K562 (cell line): ENCODE results near the gene FKBP7. TPM values are rescaled to one million over a fixed set of nuclear protein-coding genes. Genes with fewer than 3 reads are reported as not detected.
A peak's percentile ranks its signal among the peaks of the same experiment; 100 is the strongest.

ENCODE experiments used
- ARID1B ChIP-seq: fragments of 450-650 bp; IDR thresholded peaks from 2 replicates; pipeline ENCODE4 v1.6.1; 2016; ENCODE audit warnings: antibody characterized with exemption, mild to moderate bottlenecking, inconsistent platforms
- CXXC5 ChIP-seq: fragments of 250-450 bp; sonication (Bioruptor Pico); IDR thresholded peaks from 2 replicates; pipeline ENCODE4 v1.8.0; 2022; ENCODE audit warnings: inconsistent platforms, mild to moderate bottlenecking, moderate library complexity
- DMBX1 ChIP-seq: fragments of 250-450 bp; sonication (Bioruptor Pico); IDR thresholded peaks from 2 replicates; pipeline ENCODE4 v1.8.0; 2022; ENCODE audit warnings: inconsistent platforms, mild to moderate bottlenecking, moderate library complexity, borderline replicate concordance
- EP300 ChIP-seq: IDR thresholded peaks from 2 replicates; pipeline ENCODE4 v1.6.1; 2012; ENCODE audit warnings: low read length, improper control_type of control experiment
- HMBOX1 ChIP-seq: sonication (generic); IDR thresholded peaks from 2 replicates; pipeline ENCODE4 v1.6.1; 2016
- KDM4B ChIP-seq, 2 experiments: fragments of 450-650 bp in 1 of 2; sonication (generic) in 1 of 2; IDR thresholded peaks; 2 replicates each; pipeline ENCODE4 v1.6.1; 2016 to 2017; ENCODE audit warnings: borderline replicate concordance in 2 of 2, antibody characterized with exemption in 1 of 2, low read depth in 1 of 2, mild to moderate bottlenecking in 1 of 2
- MEF2A ChIP-seq: IDR thresholded peaks from 2 replicates; pipeline ENCODE4 v1.6.1; 2011; ENCODE audit warnings: low read depth, mild to moderate bottlenecking, low read length, moderate library complexity; ENCODE audit not compliant: control insufficient read depth
- NCOA2 ChIP-seq, 2 experiments: fragments of 450-650 bp; IDR thresholded peaks; 2 replicates each; pipeline ENCODE4 v1.6.1; 2018; ENCODE audit warnings: mild to moderate bottlenecking in 2 of 2, moderate library complexity in 1 of 2; ENCODE audit not compliant: partially characterized antibody in 2 of 2
- POLR2AphosphoS5 ChIP-seq: IDR thresholded peaks from 2 replicates; pipeline ENCODE4 v1.6.1; 2011; ENCODE audit warnings: mild to moderate bottlenecking, low read depth, low read length, moderate library complexity; ENCODE audit not compliant: control insufficient read depth, insufficient read depth
- RAD21 ChIP-seq, 2 experiments: fragments of 250-450 bp in 1 of 2; fragments of 450-650 bp in 1 of 2; sonication (Bioruptor Pico) in 1 of 2; formaldehyde crosslinking in 1 of 2; IDR thresholded peaks in 1 of 2; conservative IDR thresholded peaks in 1 of 2; 2 replicates each; pipeline versions ENCODE4 v1.4.0 to v1.8.0; 2020 to 2022; ENCODE audit warnings: mild to moderate bottlenecking in 2 of 2, moderate library complexity in 1 of 2
- RCOR1 ChIP-seq, 2 experiments: IDR thresholded peaks; 2 replicates each; pipeline ENCODE4 v1.6.1; 2012; ENCODE audit warnings: low read depth in 2 of 2, low read length in 2 of 2, borderline replicate concordance in 1 of 2, improper control_type of control experiment in 1 of 2
- SOX6 ChIP-seq: fragments of 450-650 bp; IDR thresholded peaks from 2 replicates; pipeline ENCODE4 v1.6.1; 2014; ENCODE audit warnings: mild to moderate bottlenecking
- TCF3 ChIP-seq: sonication (generic); formaldehyde crosslinking; IDR thresholded peaks from 2 replicates; pipeline ENCODE4 v1.4.0; 2020; ENCODE audit warnings: mild to moderate bottlenecking, missing genetic modification reagents
- TRIM28 ChIP-seq: fragments of 450-650 bp; IDR thresholded peaks from 2 replicates; pipeline ENCODE4 v1.6.1; 2017
- ZBTB33 ChIP-seq: sonication (generic); formaldehyde crosslinking; IDR thresholded peaks from 2 replicates; pipeline ENCODE4 v1.8.1; 2023; ENCODE audit warnings: mild to moderate bottlenecking, missing genetic modification reagents
- ZNF347 ChIP-seq: fragments of 450-650 bp; formaldehyde crosslinking; IDR thresholded peaks from 2 replicates; pipeline ENCODE4 v1.4.0; 2020; ENCODE audit warnings: low read depth, mild to moderate bottlenecking, moderate library complexity
- polyA plus RNA-seq, 8 experiments: library from polyadenylated mRNA; depleted of rRNA in 4 of 8; stranded (reverse) in 5 of 8; unstranded in 3 of 8; fragments of >200 nt; fragmentation: Nextera tagmentation in 2 of 8; fragmentation: Illumina TruSeq in 1 of 8; extraction: Ambion mirVana in 2 of 8; extraction: Trizol in 1 of 8; gene quantifications; 2 replicates each; pipeline versions ENCODE4 v1.2.1 to v1.2.3, GENCODE V29; 2011 to 2014; ENCODE audit warnings: inconsistent platforms in 1 of 8, missing spikeins in 1 of 8
- total RNA-seq, 7 experiments: library from RNA; depleted of rRNA in 6 of 7; stranded (reverse); fragments of >200 nt in 6 of 7; fragmentation: Illumina TruSeq in 2 of 7; extraction: Trizol in 2 of 7; gene quantifications; 2 replicates each; pipeline versions ENCODE4 v1.2.1 to v1.2.3, GENCODE V29; 2011 to 2021; ENCODE audit warnings: low replicate concordance in 1 of 7
- TF ChIP-seq, protein P1 (sequence below): fragments of 450-650 bp; formaldehyde crosslinking; IDR thresholded peaks from 2 replicates; pipeline ENCODE4 v1.4.0; 2020; ENCODE audit warnings: mild to moderate bottlenecking, moderate library complexity
- TF ChIP-seq, protein P2 (sequence below), 2 experiments: fragments of 450-650 bp in 1 of 2; IDR thresholded peaks; 2 replicates each; pipeline ENCODE4 v1.6.1; 2011 to 2017; ENCODE audit warnings: low read depth in 2 of 2, antibody characterized with exemption in 1 of 2, borderline replicate concordance in 1 of 2, low read length in 1 of 2, mild to moderate bottlenecking in 1 of 2, mixed read lengths in 1 of 2; ENCODE audit not compliant: control insufficient read depth in 1 of 2
- TF ChIP-seq, protein P3 (sequence below): fragments of 250-450 bp; sonication (Bioruptor Pico); IDR thresholded peaks from 2 replicates; pipeline ENCODE4 v1.5.0; 2021

Gene FKBP7
- total and polyA plus RNA-seq, 9 of the 15 experiments (the other 6 are each of a cell fraction or from before 2014, with no cell fraction given), result 6.1 to 23.2 (median 19.0) TPM

DNA sequence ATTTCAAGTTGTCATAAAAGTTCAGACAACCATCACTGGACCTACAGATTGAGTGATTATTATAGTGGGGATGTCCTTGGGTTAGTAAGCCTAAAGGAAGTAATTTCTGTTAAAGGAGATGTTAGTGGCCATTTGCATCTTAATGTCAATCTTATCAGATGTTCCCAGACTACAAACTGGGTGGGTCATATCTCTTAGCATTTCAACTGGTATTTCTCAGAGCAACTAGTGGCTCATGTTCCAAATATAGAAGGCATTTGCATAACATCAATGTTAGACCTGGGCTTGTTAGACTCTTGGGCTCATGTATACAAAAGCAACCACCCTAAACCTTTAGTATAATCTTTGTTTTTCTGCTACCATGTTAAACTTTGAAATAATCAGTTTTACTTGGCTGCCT lies 19.7 kb upstream of the FKBP7 start (continued):
- TF ChIP-seq, protein P1, sequence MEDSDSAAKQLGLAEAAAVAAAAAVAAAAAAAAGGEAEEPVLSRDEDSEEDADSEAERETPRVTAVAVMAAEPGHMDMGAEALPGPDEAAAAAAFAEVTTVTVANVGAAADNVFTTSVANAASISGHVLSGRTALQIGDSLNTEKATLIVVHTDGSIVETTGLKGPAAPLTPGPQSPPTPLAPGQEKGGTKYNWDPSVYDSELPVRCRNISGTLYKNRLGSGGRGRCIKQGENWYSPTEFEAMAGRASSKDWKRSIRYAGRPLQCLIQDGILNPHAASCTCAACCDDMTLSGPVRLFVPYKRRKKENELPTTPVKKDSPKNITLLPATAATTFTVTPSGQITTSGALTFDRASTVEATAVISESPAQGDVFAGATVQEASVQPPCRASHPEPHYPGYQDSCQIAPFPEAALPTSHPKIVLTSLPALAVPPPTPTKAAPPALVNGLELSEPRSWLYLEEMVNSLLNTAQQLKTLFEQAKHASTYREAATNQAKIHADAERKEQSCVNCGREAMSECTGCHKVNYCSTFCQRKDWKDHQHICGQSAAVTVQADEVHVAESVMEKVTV (CRISPR knock-in tag), result no peak
- TF ChIP-seq SOX6 (peak; percentile 40; the same call in 1 of the 2 replicates), RAD21 (CRISPR knock-in tag; conservative IDR thresholded peaks at IDR 0.05 in 1 of 2, IDR thresholded peaks at IDR 0.05 in 1 of 2) (no peak), KDM4B (IDR thresholded peaks at IDR 0.05; ENCODE audit: borderline replicate concordance in 2 of 2, low read depth in 1 of 2) (no peak), TCF3 (CRISPR knock-in tag) (peak; percentile 75), MEF2A (peak; percentile 99), ZBTB33 (CRISPR knock-in tag) (no peak), RCOR1 (IDR thresholded peaks at IDR 0.05; ENCODE audit: borderline replicate concordance in 1 of 2, low read depth in 2 of 2, low read length in 2 of 2) (0 out of 4 replicates have a peak, but pooled peaks of 1 of the 2 experiments have one; percentile 53), CXXC5 (CRISPR knock-in tag) (no peak), EP300 (peak; percentile 74), ARID1B (peak; percentile 87), POLR2AphosphoS5 (0 out of 2 replicates have a peak, but pooled peaks have one; percentile 35), HMBOX1 (peak; percentile 83), NCOA2 (IDR thresholded peaks at IDR 0.05; ENCODE audit: partially characterized antibody in 2 of 2) (no peak), TRIM28 (no peak), DMBX1 (CRISPR knock-in tag) (no peak), ZNF347 (no peak)
- TF ChIP-seq, protein P2, sequence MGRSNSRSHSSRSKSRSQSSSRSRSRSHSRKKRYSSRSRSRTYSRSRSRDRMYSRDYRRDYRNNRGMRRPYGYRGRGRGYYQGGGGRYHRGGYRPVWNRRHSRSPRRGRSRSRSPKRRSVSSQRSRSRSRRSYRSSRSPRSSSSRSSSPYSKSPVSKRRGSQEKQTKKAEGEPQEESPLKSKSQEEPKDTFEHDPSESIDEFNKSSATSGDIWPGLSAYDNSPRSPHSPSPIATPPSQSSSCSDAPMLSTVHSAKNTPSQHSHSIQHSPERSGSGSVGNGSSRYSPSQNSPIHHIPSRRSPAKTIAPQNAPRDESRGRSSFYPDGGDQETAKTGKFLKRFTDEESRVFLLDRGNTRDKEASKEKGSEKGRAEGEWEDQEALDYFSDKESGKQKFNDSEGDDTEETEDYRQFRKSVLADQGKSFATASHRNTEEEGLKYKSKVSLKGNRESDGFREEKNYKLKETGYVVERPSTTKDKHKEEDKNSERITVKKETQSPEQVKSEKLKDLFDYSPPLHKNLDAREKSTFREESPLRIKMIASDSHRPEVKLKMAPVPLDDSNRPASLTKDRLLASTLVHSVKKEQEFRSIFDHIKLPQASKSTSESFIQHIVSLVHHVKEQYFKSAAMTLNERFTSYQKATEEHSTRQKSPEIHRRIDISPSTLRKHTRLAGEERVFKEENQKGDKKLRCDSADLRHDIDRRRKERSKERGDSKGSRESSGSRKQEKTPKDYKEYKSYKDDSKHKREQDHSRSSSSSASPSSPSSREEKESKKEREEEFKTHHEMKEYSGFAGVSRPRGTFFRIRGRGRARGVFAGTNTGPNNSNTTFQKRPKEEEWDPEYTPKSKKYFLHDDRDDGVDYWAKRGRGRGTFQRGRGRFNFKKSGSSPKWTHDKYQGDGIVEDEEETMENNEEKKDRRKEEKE (IDR thresholded peaks at IDR 0.05; ENCODE audit: borderline replicate concordance in 1 of 2, control insufficient read depth in 1 of 2, low read depth in 2 of 2, low read length in 1 of 2), result no peak
- TF ChIP-seq, protein P3, sequence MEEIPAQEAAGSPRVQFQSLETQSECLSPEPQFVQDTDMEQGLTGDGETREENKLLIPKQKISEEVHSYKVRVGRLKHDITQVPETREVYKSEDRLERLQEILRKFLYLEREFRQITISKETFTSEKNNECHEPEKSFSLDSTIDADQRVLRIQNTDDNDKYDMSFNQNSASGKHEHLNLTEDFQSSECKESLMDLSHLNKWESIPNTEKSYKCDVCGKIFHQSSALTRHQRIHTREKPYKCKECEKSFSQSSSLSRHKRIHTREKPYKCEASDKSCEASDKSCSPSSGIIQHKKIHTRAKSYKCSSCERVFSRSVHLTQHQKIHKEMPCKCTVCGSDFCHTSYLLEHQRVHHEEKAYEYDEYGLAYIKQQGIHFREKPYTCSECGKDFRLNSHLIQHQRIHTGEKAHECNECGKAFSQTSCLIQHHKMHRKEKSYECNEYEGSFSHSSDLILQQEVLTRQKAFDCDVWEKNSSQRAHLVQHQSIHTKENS (CRISPR knock-in tag), result no peak
